Measurements from ENCODE around the gene APRT.

DNA sequence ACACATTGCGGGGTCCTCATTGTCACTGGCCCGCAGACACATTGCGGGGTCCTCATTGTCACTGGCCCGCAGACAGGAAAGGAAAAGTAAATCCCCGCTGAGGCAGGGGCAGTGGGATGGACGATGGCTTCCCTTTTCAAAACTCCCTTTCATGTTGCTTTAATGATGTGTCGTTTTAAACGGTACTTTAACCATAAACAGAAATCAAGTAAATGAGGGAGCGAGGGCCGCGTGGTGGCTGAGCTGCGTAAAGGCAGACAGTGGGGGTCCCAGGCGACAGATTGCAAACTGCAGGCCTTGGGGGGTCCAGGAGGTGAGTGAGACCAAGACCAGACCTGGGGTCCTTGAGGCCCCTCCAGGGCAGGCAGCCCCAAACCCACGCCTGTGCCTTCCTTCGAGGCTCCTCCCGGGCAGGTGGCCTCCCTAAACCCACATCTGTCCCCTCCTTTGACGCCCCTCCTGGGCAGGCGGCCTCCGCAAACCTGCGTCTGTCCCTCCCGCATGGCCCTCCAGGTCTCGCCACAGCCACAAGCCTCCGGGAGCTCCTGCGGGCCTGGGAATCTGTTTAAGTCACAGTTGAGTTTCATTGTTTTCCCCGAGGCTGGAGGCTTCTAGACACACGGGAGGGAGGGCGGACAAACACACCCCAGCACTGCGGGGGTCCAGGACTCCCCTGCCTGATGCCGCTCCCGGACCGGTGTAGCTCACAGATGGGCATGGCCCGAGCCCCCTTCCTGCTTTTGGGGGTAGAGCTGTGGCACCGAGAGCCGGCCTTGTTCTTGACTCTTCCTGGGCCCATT, 34.1 kb downstream of the APRT start:
- no peak for TF ChIP-seq POLR2A (IDR thresholded peaks at IDR 0.05)
- TF ChIP-seq, protein P1, sequence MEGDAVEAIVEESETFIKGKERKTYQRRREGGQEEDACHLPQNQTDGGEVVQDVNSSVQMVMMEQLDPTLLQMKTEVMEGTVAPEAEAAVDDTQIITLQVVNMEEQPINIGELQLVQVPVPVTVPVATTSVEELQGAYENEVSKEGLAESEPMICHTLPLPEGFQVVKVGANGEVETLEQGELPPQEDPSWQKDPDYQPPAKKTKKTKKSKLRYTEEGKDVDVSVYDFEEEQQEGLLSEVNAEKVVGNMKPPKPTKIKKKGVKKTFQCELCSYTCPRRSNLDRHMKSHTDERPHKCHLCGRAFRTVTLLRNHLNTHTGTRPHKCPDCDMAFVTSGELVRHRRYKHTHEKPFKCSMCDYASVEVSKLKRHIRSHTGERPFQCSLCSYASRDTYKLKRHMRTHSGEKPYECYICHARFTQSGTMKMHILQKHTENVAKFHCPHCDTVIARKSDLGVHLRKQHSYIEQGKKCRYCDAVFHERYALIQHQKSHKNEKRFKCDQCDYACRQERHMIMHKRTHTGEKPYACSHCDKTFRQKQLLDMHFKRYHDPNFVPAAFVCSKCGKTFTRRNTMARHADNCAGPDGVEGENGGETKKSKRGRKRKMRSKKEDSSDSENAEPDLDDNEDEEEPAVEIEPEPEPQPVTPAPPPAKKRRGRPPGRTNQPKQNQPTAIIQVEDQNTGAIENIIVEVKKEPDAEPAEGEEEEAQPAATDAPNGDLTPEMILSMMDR (IDR thresholded peaks at IDR 0.05) = no peak

Data from prostate gland (tissue), 2 donors.